ENCODE measurements around the gene ARID1B. TPM values are rescaled to one million over a fixed set of nuclear protein-coding genes. Genes with fewer than 3 reads are reported as not detected.

ARID1B gene
- total and polyA plus RNA-seq, 2 of the 13 experiments (the other 11 are each of a cell fraction or from before 2014, with no cell fraction given) = 20.1 to 32.6 TPM

DNA sequence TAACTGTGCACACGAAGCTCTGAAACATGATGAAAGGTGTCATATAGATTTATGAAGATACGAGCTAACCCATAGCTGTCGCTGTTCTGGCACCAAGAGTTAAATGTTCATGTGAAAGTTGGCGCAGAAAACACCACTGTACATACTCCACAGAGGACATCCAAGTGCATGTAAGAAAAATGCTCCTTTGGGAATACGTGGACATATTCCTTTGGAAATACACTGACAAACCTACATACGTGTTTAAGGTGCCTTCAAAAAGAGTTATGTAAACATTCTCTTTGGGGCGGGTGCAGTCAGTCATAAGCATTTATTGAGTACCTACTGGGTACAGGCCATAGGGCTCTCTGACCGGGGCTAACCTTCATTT lies 723 bp upstream of the ARID1B start (continued):
- TF ChIP-seq, protein P1, sequence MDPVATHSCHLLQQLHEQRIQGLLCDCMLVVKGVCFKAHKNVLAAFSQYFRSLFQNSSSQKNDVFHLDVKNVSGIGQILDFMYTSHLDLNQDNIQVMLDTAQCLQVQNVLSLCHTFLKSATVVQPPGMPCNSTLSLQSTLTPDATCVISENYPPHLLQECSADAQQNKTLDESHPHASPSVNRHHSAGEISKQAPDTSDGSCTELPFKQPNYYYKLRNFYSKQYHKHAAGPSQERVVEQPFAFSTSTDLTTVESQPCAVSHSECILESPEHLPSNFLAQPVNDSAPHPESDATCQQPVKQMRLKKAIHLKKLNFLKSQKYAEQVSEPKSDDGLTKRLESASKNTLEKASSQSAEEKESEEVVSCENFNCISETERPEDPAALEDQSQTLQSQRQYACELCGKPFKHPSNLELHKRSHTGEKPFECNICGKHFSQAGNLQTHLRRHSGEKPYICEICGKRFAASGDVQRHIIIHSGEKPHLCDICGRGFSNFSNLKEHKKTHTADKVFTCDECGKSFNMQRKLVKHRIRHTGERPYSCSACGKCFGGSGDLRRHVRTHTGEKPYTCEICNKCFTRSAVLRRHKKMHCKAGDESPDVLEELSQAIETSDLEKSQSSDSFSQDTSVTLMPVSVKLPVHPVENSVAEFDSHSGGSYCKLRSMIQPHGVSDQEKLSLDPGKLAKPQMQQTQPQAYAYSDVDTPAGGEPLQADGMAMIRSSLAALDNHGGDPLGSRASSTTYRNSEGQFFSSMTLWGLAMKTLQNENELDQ (CRISPR knock-in tag; IDR thresholded peaks at IDR 0.05; ENCODE audit: borderline replicate concordance) = no peak
- TF ChIP-seq ZFP90 (CRISPR knock-in tag; IDR thresholded peaks at IDR 0.05; ENCODE audit: borderline replicate concordance) = no peak
- TF ChIP-seq, protein P2, sequence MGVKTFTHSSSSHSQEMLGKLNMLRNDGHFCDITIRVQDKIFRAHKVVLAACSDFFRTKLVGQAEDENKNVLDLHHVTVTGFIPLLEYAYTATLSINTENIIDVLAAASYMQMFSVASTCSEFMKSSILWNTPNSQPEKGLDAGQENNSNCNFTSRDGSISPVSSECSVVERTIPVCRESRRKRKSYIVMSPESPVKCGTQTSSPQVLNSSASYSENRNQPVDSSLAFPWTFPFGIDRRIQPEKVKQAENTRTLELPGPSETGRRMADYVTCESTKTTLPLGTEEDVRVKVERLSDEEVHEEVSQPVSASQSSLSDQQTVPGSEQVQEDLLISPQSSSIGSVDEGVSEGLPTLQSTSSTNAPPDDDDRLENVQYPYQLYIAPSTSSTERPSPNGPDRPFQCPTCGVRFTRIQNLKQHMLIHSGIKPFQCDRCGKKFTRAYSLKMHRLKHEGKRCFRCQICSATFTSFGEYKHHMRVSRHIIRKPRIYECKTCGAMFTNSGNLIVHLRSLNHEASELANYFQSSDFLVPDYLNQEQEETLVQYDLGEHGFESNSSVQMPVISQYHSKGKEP (CRISPR knock-in tag; IDR thresholded peaks at IDR 0.05) = no peak
- no peak for TF ChIP-seq SETDB1 (CRISPR knock-in tag; IDR thresholded peaks at IDR 0.05; ENCODE audit: borderline replicate concordance)
- no peak for TF ChIP-seq FOXO1 (CRISPR knock-in tag; IDR thresholded peaks at IDR 0.05)
- no peak for TF ChIP-seq ZBTB1 (CRISPR knock-in tag; IDR thresholded peaks at IDR 0.05; ENCODE audit: borderline replicate concordance)
- TF ChIP-seq HOXA3 (CRISPR knock-in tag; IDR thresholded peaks at IDR 0.05) = no peak
- TF ChIP-seq, protein P3, sequence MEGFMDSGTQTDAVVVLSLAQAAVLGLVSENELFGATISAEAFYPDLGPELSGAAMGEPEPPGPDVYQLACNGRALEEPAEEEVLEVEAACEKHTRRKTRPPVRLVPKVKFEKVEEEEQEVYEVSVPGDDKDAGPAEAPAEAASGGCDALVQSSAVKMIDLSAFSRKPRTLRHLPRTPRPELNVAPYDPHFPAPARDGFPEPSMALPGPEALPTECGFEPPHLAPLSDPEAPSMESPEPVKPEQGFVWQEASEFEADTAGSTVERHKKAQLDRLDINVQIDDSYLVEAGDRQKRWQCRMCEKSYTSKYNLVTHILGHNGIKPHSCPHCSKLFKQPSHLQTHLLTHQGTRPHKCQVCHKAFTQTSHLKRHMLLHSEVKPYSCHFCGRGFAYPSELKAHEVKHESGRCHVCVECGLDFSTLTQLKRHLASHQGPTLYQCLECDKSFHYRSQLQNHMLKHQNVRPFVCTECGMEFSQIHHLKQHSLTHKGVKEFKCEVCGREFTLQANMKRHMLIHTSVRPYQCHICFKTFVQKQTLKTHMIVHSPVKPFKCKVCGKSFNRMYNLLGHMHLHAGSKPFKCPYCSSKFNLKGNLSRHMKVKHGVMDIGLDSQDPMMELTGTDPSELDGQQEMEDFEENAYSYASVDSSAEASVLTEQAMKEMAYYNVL (CRISPR knock-in tag; IDR thresholded peaks at IDR 0.05; ENCODE audit: borderline replicate concordance) = no peak
- TF ChIP-seq PAF1 (CRISPR knock-in tag; IDR thresholded peaks at IDR 0.05) = no peak
- 0 out of 2 replicates have a peak, but pooled peaks have one; percentile 51 for TF ChIP-seq KDM3A (CRISPR knock-in tag; IDR thresholded peaks at IDR 0.05; ENCODE audit: low read depth)
- TF ChIP-seq SMAD1 (CRISPR knock-in tag; IDR thresholded peaks at IDR 0.05; ENCODE audit: borderline replicate concordance, low read depth) = no peak
- TF ChIP-seq, protein P4, sequence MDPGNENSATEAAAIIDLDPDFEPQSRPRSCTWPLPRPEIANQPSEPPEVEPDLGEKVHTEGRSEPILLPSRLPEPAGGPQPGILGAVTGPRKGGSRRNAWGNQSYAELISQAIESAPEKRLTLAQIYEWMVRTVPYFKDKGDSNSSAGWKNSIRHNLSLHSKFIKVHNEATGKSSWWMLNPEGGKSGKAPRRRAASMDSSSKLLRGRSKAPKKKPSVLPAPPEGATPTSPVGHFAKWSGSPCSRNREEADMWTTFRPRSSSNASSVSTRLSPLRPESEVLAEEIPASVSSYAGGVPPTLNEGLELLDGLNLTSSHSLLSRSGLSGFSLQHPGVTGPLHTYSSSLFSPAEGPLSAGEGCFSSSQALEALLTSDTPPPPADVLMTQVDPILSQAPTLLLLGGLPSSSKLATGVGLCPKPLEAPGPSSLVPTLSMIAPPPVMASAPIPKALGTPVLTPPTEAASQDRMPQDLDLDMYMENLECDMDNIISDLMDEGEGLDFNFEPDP (CRISPR knock-in tag; conservative IDR thresholded peaks at IDR 0.05) = no peak
- TF ChIP-seq, protein P5, sequence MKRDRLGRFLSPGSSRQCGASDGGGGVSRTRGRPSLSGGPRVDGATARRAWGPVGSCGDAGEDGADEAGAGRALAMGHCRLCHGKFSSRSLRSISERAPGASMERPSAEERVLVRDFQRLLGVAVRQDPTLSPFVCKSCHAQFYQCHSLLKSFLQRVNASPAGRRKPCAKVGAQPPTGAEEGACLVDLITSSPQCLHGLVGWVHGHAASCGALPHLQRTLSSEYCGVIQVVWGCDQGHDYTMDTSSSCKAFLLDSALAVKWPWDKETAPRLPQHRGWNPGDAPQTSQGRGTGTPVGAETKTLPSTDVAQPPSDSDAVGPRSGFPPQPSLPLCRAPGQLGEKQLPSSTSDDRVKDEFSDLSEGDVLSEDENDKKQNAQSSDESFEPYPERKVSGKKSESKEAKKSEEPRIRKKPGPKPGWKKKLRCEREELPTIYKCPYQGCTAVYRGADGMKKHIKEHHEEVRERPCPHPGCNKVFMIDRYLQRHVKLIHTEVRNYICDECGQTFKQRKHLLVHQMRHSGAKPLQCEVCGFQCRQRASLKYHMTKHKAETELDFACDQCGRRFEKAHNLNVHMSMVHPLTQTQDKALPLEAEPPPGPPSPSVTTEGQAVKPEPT (CRISPR knock-in tag; IDR thresholded peaks at IDR 0.05; ENCODE audit: low read depth) = no peak
- TF ChIP-seq, protein P6, sequence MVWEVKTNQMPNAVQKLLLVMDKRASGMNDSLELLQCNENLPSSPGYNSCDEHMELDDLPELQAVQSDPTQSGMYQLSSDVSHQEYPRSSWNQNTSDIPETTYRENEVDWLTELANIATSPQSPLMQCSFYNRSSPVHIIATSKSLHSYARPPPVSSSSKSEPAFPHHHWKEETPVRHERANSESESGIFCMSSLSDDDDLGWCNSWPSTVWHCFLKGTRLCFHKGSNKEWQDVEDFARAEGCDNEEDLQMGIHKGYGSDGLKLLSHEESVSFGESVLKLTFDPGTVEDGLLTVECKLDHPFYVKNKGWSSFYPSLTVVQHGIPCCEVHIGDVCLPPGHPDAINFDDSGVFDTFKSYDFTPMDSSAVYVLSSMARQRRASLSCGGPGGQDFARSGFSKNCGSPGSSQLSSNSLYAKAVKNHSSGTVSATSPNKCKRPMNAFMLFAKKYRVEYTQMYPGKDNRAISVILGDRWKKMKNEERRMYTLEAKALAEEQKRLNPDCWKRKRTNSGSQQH (CRISPR knock-in tag; IDR thresholded peaks at IDR 0.05; ENCODE audit: low read depth) = no peak
- TF ChIP-seq CREM (IDR thresholded peaks at IDR 0.05) = no peak; the same call in 1 of the 2 replicates
- no peak for TF ChIP-seq CREM (CRISPR knock-in tag; IDR thresholded peaks at IDR 0.05)
- no peak for TF ChIP-seq TSC22D2 (CRISPR knock-in tag; IDR thresholded peaks at IDR 0.05; ENCODE audit: borderline replicate concordance)
- TF ChIP-seq GATAD1 (CRISPR knock-in tag; IDR thresholded peaks at IDR 0.05) = no peak
- no peak for TF ChIP-seq SP4 (CRISPR knock-in tag; IDR thresholded peaks at IDR 0.05)
- no peak for TF ChIP-seq NRL (CRISPR knock-in tag; IDR thresholded peaks at IDR 0.05; ENCODE audit: borderline replicate concordance)
- no peak for TF ChIP-seq SALL1 (CRISPR knock-in tag; IDR thresholded peaks at IDR 0.05)
